22Rv1 (cell line): Measurements from ENCODE around the gene KLF3.

ENCODE experiments used
- CTCF ChIP-seq: fragments of 450-650 bp; IDR thresholded peaks from 2 replicates; pipeline ENCODE4 v1.5.1; 2017; ENCODE audit warnings: mild to moderate bottlenecking
- ZFX ChIP-seq: fragments of 450-650 bp; IDR thresholded peaks from 2 replicates; pipeline ENCODE4 v1.6.1; 2017; ENCODE audit warnings: antibody characterized with exemption, borderline replicate concordance

- no peak for TF ChIP-seq CTCF
- no peak for TF ChIP-seq ZFX
Measured at GRCh38 chr4:38634047-38634759, 29.8 kb upstream of the KLF3 start.
